K562 (cell line): ENCODE results near the gene GTPBP8.

ENCODE experiments used
- RBFOX2 ChIP-seq: fragments of 200-400 bp; formaldehyde crosslinking; IDR thresholded peaks from 2 replicates; pipeline ENCODE4 v1.6.1; 2017; ENCODE audit warnings: low read depth, mild to moderate bottlenecking, low read length, moderate library complexity
- RBM39 ChIP-seq: fragments of 200-400 bp; formaldehyde crosslinking; optimal IDR thresholded peaks from 2 replicates; pipeline ENCODE3; 2018; ENCODE audit warnings: low read depth, low read length
- SNAPC5 ChIP-seq: fragments of 250-450 bp; sonication (Bioruptor Pico); IDR thresholded peaks from 2 replicates; pipeline ENCODE4 v1.8.0; 2021; ENCODE audit warnings: moderate library complexity, mild to moderate bottlenecking, inconsistent platforms

- TF ChIP-seq RBFOX2 (no peak), RBM39 (no peak), SNAPC5 (CRISPR knock-in tag) (no peak)
Observed at GRCh38 chr3:112972158-112972557, 18.6 kb upstream of the GTPBP8 start.
